B cell (primary cell): Measurements from ENCODE around the gene UCKL1. TPM values are rescaled to one million over a fixed set of nuclear protein-coding genes. Genes with fewer than 3 reads are reported as not detected.

ENCODE experiments used
- ATAC-seq: fragments of 200-7000 bp; cut with Tn5 transposase; one replicate; pipeline ENCODE4 v1.10.0; 2021; ENCODE audit warnings: low read depth, mild to moderate bottlenecking, moderate number of reproducible peaks, moderate library complexity
- CTCF ChIA-PET: fragments of 350-600 bp; sonication (Branson Sonifier 250); formaldehyde crosslinking; loops from one replicate; lab custom pipeline; 2021; ENCODE audit warnings: antibody characterized with exemption, inconsistent platforms; lab: Charles Lee
- POLR2A ChIA-PET: fragments of 350-600 bp; sonication (Branson Sonifier 250); formaldehyde crosslinking; loops from one replicate; lab custom pipeline; 2021; ENCODE audit warnings: antibody characterized with exemption; lab: Charles Lee
- DNase-seq: peaks from one replicate; pipeline ENCODE4 v3.0.0; 2013
- H2AFZ ChIP-seq: 2 replicates; pipeline ENCODE4 v1.6.1; 2012; ENCODE audit warnings: mild to moderate bottlenecking, low read depth, low read length; ENCODE audit not compliant: insufficient read depth, poor library complexity, severe bottlenecking
- H3K27ac ChIP-seq, 2 donors: 1 replicate in 1 of 2; 2 replicates in 1 of 2; pipeline ENCODE4 v1.5.1; 2012 to 2013; ENCODE audit warnings: low read length in 2 of 2, mild to moderate bottlenecking in 2 of 2, moderate library complexity in 1 of 2
- H3K27me3 ChIP-seq, 4 experiments: fragments of 200-600 bp in 1 of 4; sonication (generic) in 1 of 4; replicated peaks in 1 of 4; 1 replicate in 2 of 4; 2 replicates in 2 of 4; pipeline versions ENCODE4 v1.6.1 to v1.7.0; 2013 to 2016; ENCODE audit warnings: low read length in 3 of 4, mild to moderate bottlenecking in 2 of 4, mixed read lengths in 1 of 4, moderate library complexity in 1 of 4; ENCODE audit not compliant: insufficient read depth in 4 of 4, control insufficient read depth in 3 of 4; ENCODE audit errors: control extremely low read depth in 1 of 4
- H3K36me3 ChIP-seq, 2 experiments: replicated peaks in 1 of 2; 1 replicate in 1 of 2; 2 replicates in 1 of 2; pipeline versions ENCODE4 v1.6.1 to v1.7.1; 2013; ENCODE audit warnings: low read length in 1 of 2; ENCODE audit not compliant: insufficient read depth in 2 of 2, control insufficient read depth in 1 of 2; ENCODE audit errors: control extremely low read depth in 1 of 2, extremely low read depth in 1 of 2
- H3K4me1 ChIP-seq, 2 donors: fragments of 200-600 bp in 1 of 2; sonication (generic) in 1 of 2; 1 replicate in 1 of 2; 2 replicates in 1 of 2; pipeline versions ENCODE4 v1.5.1 to v1.6.1; 2013 to 2017; ENCODE audit warnings: low read length in 2 of 2; ENCODE audit not compliant: control insufficient read depth in 2 of 2, insufficient read depth in 2 of 2
- H3K4me2 ChIP-seq: replicated peaks from 2 replicates; pipeline ENCODE3; 2012; ENCODE audit warnings: mild to moderate bottlenecking, low read depth, low read length; ENCODE audit not compliant: poor library complexity, severe bottlenecking
- H3K4me3 ChIP-seq, 5 experiments: fragments of 200-600 bp in 1 of 5; sonication (generic) in 1 of 5; 1 replicate in 3 of 5; 2 replicates in 2 of 5; pipeline versions ENCODE4 v1.5.1 to v1.7.0; 2011 to 2016; ENCODE audit warnings: low read length in 4 of 5, mild to moderate bottlenecking in 4 of 5, low read depth in 2 of 5, control low read depth in 1 of 5, moderate library complexity in 1 of 5; ENCODE audit not compliant: insufficient read depth in 1 of 5; ENCODE audit errors: control extremely low read depth in 1 of 5, extremely low read depth in 1 of 5
- H3K79me2 ChIP-seq: fragments of 200-600 bp; sonication (generic); one replicate; pipeline ENCODE4 v1.6.0; 2016; ENCODE audit warnings: low read length; ENCODE audit not compliant: control insufficient read depth, insufficient read depth
- H3K9ac ChIP-seq: fragments of 200-600 bp; sonication (generic); 2 replicates; pipeline ENCODE4 v1.6.1; 2017; ENCODE audit warnings: mild to moderate bottlenecking, low read length, moderate library complexity
- H3K9me3 ChIP-seq, 3 donors: one replicate each; pipeline versions ENCODE4 v1.6.1 to v1.7.1; 2013; ENCODE audit warnings: low read length in 2 of 3; ENCODE audit not compliant: control insufficient read depth in 2 of 3, insufficient read depth in 1 of 3; ENCODE audit errors: control extremely low read depth in 1 of 3
- H4K20me1 ChIP-seq: 2 replicates; pipeline ENCODE4 v1.6.0; 2012; ENCODE audit warnings: mild to moderate bottlenecking, low read length; ENCODE audit not compliant: insufficient read depth, control insufficient read depth, poor library complexity, severe bottlenecking
- H3K27ac Mint-ChIP-seq: one replicate; pipeline ENCODE4 v1.8.0; 2021; ENCODE audit warnings: mixed read lengths
- H3K27me3 Mint-ChIP-seq: one replicate; pipeline ENCODE4 v1.8.0; 2021; ENCODE audit warnings: mixed read lengths
- H3K4me1 Mint-ChIP-seq: one replicate; pipeline ENCODE4 v1.8.0; 2021; ENCODE audit warnings: mixed read lengths
- H3K4me3 Mint-ChIP-seq: one replicate; pipeline ENCODE4 v1.8.0; 2021; ENCODE audit warnings: mixed read lengths
- H3K9me3 Mint-ChIP-seq: one replicate; pipeline ENCODE4 v1.8.0; 2022; ENCODE audit warnings: mixed read lengths; ENCODE audit not compliant: insufficient read depth
- EZH2 ChIP-seq: IDR thresholded peaks from 2 replicates; pipeline ENCODE4 v1.6.1; 2012; ENCODE audit warnings: borderline replicate concordance, low read depth, mild to moderate bottlenecking, moderate library complexity, low read length; ENCODE audit not compliant: insufficient read depth, poor library complexity, severe bottlenecking
- WGBS: methylation state at CpG from one replicate; pipeline ENCODE4 v1.1.5; 2013; ENCODE audit warnings: missing lambda C conversion rate; ENCODE audit not compliant: insufficient coverage; 5-methylcytosine and 5-hydroxymethylcytosine counted together
- intact Hi-C: fragments of 100-400 bp; cut with micrococcal nuclease; formaldehyde crosslinking; loops from one replicate; pipeline ENCODE4 v1.10.0; 2022
- polyA plus RNA-seq: library from polyadenylated mRNA; depleted of rRNA; stranded (reverse); fragments of >200 nt; gene quantifications from 2 replicates; pipeline ENCODE4 v1.2.3, GENCODE V29; 2012
- total RNA-seq, 2 donors: library from RNA; stranded (reverse); fragments of 120-200 nt in 1 of 2; gene quantifications; 1 replicate in 1 of 2; 2 replicates in 1 of 2; pipeline versions ENCODE4 v1.2.3 to v1.2.4, GENCODE V29; 2013 to 2022
- TF ChIP-seq, protein P1 (sequence below): fragments of 200-600 bp; IDR thresholded peaks from one replicate; pipeline ENCODE4 v1.8.0; 2022; ENCODE audit warnings: antibody characterized with exemption, mild to moderate bottlenecking

UCKL1 gene
- total and polyA plus RNA-seq, 2 donors (not counting 1 experiment from before 2014, with no cell fraction given) = 106 to 199 TPM

DNA sequence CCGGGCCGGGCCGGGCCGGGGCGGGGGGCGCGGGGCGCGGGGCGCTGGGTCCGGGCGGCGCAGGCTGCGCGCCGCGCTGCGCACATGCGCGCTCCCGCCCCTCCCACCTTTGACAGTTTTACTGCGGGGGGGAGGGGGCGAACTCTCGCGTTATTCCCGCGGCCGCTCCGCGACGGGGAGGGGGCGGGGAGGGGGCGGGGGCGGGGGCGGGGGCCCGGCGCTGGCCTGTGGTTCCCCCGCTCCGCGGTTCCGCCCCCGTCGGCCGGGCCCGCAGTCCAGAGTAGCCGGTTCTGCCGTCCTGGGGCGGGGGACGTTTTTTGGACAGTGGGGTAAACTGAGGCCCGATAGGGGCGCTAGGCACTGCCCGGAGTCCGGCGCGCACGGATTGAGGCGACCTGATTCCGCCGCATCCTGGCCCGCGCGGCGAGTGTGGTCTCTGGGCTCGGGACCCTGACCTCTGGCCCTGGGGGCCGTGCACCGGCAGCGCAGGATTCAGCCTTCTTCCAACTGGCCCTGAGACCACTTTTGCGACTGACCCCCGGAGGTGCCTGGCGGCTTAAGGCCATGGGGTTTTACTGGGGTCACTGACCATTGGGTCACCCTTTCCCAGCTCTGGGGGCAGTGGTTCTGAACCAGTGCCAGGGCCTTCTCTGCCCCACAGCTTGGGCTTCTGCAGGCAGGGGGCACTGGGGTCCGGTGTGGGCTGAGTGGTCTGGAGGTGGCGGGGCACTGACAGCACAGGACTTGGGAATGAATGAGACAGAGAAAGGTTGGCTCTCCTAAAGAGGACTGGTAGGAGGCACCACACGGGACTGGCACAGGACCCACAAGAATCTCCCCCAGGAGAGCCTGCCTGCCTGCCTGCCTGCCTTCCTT lies 13.9 kb upstream of the UCKL1 start, which contains the start of gene ZNF512B:
ZNF512B (minus strand) TSS at position 93 of the 876 bp plus-strand sequence. CDS start 1,980 bp downstream, outside the sequence.
- peaks cover 13 to 22% of the 10 kb centered on the region in 2 donors for H3K4me1 ChIP-seq
- Mint-ChIP-seq H3K4me1 (peaks cover 17% of the 10 kb centered on the region), H3K27ac (peak within 1 kb of the TSS; percentile 61), H3K27me3 (no peaks in the 10 kb centered on the region), H3K4me3 (peak within 1 kb of the TSS; percentile 86), H3K9me3 (no peaks in the 10 kb centered on the region)
- CTCF ChIA-PET = no interaction called here
- peak; percentile 66 for DNase-seq
- peaks cover 0 to 14% (median 0%) of the 10 kb centered on the region in 3 donors for H3K9me3 ChIP-seq
- peak within 1 kb of the TSS in 4 of 5 experiments; percentile 34 to 64 (median 50) for H3K4me3 ChIP-seq
- peak within 1 kb of the TSS; percentile 66 for H2AFZ ChIP-seq
- H3K27me3 ChIP-seq = no peaks in the 10 kb centered on the region
- WGBS = 6% methylated on average over 48 of the region's 73 CpGs
- peak; percentile 53 for ATAC-seq
- H3K36me3 ChIP-seq = peaks cover 0 to 4% of the 10 kb centered on the region in 2 experiments
- H3K27ac ChIP-seq = no peak within 1 kb of the TSS
- TF ChIP-seq EZH2 = no peak
- TF ChIP-seq, protein P1, sequence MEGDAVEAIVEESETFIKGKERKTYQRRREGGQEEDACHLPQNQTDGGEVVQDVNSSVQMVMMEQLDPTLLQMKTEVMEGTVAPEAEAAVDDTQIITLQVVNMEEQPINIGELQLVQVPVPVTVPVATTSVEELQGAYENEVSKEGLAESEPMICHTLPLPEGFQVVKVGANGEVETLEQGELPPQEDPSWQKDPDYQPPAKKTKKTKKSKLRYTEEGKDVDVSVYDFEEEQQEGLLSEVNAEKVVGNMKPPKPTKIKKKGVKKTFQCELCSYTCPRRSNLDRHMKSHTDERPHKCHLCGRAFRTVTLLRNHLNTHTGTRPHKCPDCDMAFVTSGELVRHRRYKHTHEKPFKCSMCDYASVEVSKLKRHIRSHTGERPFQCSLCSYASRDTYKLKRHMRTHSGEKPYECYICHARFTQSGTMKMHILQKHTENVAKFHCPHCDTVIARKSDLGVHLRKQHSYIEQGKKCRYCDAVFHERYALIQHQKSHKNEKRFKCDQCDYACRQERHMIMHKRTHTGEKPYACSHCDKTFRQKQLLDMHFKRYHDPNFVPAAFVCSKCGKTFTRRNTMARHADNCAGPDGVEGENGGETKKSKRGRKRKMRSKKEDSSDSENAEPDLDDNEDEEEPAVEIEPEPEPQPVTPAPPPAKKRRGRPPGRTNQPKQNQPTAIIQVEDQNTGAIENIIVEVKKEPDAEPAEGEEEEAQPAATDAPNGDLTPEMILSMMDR = no peak
- intact Hi-C loops = no loop called here
- H3K4me2 ChIP-seq = peak within 1 kb of the TSS; percentile 90
- POLR2A ChIA-PET = no interaction called here
- peak within 1 kb of the TSS; percentile 64 for H3K9ac ChIP-seq
- H3K79me2 ChIP-seq = no peaks in the 10 kb centered on the region
- H4K20me1 ChIP-seq = no peaks in the 10 kb centered on the region
